K562 (cell line): Measurements from ENCODE around the gene ZNF195. TPM values are rescaled to one million over a fixed set of nuclear protein-coding genes. Genes with fewer than 3 reads are reported as not detected.
A peak's percentile ranks its signal among the peaks of the same experiment; 100 is the strongest.

Experiments
- ATAC-seq: fragments of 200-7000 bp; cut with Tn5 transposase; 3 replicates; pipeline ENCODE4 v1.9.1; 2020; ENCODE audit warnings: moderate library complexity
- BruUV-seq: library from RNA; stranded (reverse); fragments of 400-500 nt; replicated peaks from 2 replicates; lab custom pipeline; 2021; lab: Mats Ljungman, UMichigan
- CTCF ChIA-PET: fragments of 300-600 bp; formaldehyde crosslinking; extraction: SDS; loops from one replicate; lab custom pipeline; 2021; ENCODE audit warnings: low intra/inter-chr PET ratio; lab: Yijun Ruan, JAX
- POLR2A ChIA-PET: fragments of 300-600, 350-650 bp; sonication (Branson Sonifier 250); formaldehyde crosslinking; extraction: SDS; loops from one replicate; lab custom pipeline; 2021; ENCODE audit warnings: antibody characterized with exemption, inconsistent platforms; lab: Yijun Ruan, JAX
- DNase-seq, 4 experiments: peaks; one replicate each; pipeline versions ENCODE4 v3.0.0 to v3.0.0-alpha.2; 2011 to 2018; ENCODE audit warnings: low spot score in 3 of 4, mixed read lengths in 3 of 4; ENCODE audit errors: extremely low read depth in 1 of 4
- FAIRE-seq: peaks from 2 replicates; lab custom pipeline; 2011; peaks lifted over from hg19 to GRCh38; lab: Jason Lieb, UNC
- H2AFZ ChIP-seq: 2 replicates; pipeline ENCODE4 v1.6.0; 2011; ENCODE audit warnings: low read depth, low read length, control low read depth, inconsistent platforms
- H3K27ac ChIP-seq: fragments of 200-600 bp; 3 replicates; pipeline ENCODE4 v1.8.0; 2011; ENCODE audit warnings: low read depth, mild to moderate bottlenecking, control low read depth, inconsistent platforms, low read length, moderate library complexity, mixed read lengths; ENCODE audit errors: extremely low read depth
- H3K27me3 ChIP-seq, 2 experiments: fragments of 300-600 bp in 1 of 2; 2 replicates in 1 of 2; 3 replicates in 1 of 2; pipeline versions ENCODE4 v1.6.0 to v1.8.0; 2011; ENCODE audit warnings: inconsistent platforms in 2 of 2, low read length in 2 of 2, mild to moderate bottlenecking in 1 of 2, mixed read lengths in 1 of 2, moderate library complexity in 1 of 2; ENCODE audit not compliant: control insufficient read depth in 2 of 2, insufficient read depth in 2 of 2
- H3K36me3 ChIP-seq: fragments of 300-600 bp; 3 replicates; pipeline ENCODE4 v1.8.0; 2011; ENCODE audit warnings: mild to moderate bottlenecking, low read length, inconsistent platforms; ENCODE audit not compliant: control insufficient read depth, insufficient read depth
- H3K4me1 ChIP-seq, 2 experiments: fragments of 200-600 bp in 1 of 2; replicated peaks in 1 of 2; 2 replicates in 1 of 2; 3 replicates in 1 of 2; pipeline versions ENCODE4 v1.5.1 to v1.8.0; 2011; ENCODE audit warnings: inconsistent platforms in 2 of 2, low read length in 2 of 2, mild to moderate bottlenecking in 1 of 2, mixed read lengths in 1 of 2, moderate library complexity in 1 of 2; ENCODE audit not compliant: control insufficient read depth in 2 of 2, insufficient read depth in 2 of 2
- H3K4me2 ChIP-seq: 2 replicates; pipeline ENCODE4 v1.6.1; 2011; ENCODE audit warnings: low read length, control low read depth, inconsistent platforms, mixed read lengths; ENCODE audit not compliant: insufficient read depth
- H3K4me3 ChIP-seq: fragments of 200-600 bp; sonication (generic), shearing (Covaris generic); 2 replicates; pipeline ENCODE4 v1.5.1; 2016; ENCODE audit warnings: control low read depth, inconsistent platforms
- H3K79me2 ChIP-seq: fragments of 200-600 bp; 3 replicates; pipeline ENCODE4 v1.8.0; 2011; ENCODE audit warnings: low read length, inconsistent platforms; ENCODE audit not compliant: control insufficient read depth, insufficient read depth
- H3K9ac ChIP-seq, 2 experiments: 2 replicates each; pipeline versions ENCODE4 v1.6.0 to v1.6.1; 2011; ENCODE audit warnings: low read depth in 2 of 2, low read length in 2 of 2, control low read depth in 1 of 2, inconsistent platforms in 1 of 2, mild to moderate bottlenecking in 1 of 2, mixed read lengths in 1 of 2; ENCODE audit not compliant: insufficient read depth in 1 of 2
- H3K9me1 ChIP-seq: one replicate; pipeline ENCODE4 v1.6.0; 2011; ENCODE audit warnings: inconsistent platforms, mild to moderate bottlenecking, low read length, moderate library complexity; ENCODE audit not compliant: control insufficient read depth, insufficient read depth
- H3K9me3 ChIP-seq: replicated peaks from 2 replicates; pipeline ENCODE4 v1.5.1; 2011; ENCODE audit warnings: low read depth, low read length, inconsistent platforms; ENCODE audit not compliant: control insufficient read depth, insufficient read depth
- H4K20me1 ChIP-seq: replicated peaks from 2 replicates; pipeline ENCODE4 v1.6.1; 2011; ENCODE audit warnings: low read length, inconsistent platforms, mixed read lengths; ENCODE audit not compliant: control insufficient read depth, insufficient read depth
- ARNT ChIP-seq, 2 experiments: fragments of 450-650 bp; IDR thresholded peaks; 2 replicates each; pipeline ENCODE4 v1.6.1; 2016; ENCODE audit warnings: mild to moderate bottlenecking in 1 of 2
- CCNT2 ChIP-seq: IDR thresholded peaks from 2 replicates; pipeline ENCODE4 v1.6.1; 2011; ENCODE audit warnings: borderline replicate concordance, low read depth, mild to moderate bottlenecking, moderate library complexity, mixed read lengths, low read length; ENCODE audit not compliant: insufficient read length; ENCODE audit errors: extremely low read depth
- CHCHD3 ChIP-seq: fragments of 250-450 bp; sonication (Bioruptor Pico); IDR thresholded peaks from 2 replicates; pipeline ENCODE4 v2.1.2; 2022; ENCODE audit warnings: mild to moderate bottlenecking
- ETV6 ChIP-seq, 3 experiments: fragments of 150-350 bp in 1 of 3; sonication (generic) in 1 of 3; formaldehyde crosslinking in 1 of 3; IDR thresholded peaks; 2 replicates each; pipeline versions ENCODE4 v1.6.1 to v1.8.0; 2014 to 2022; ENCODE audit warnings: borderline replicate concordance in 2 of 3, low read depth in 2 of 3, antibody characterized with exemption in 1 of 3, low read length in 1 of 3, mild to moderate bottlenecking in 1 of 3, missing genetic modification reagents in 1 of 3
- MAFF ChIP-seq: IDR thresholded peaks from 2 replicates; pipeline ENCODE4 v1.6.1; 2012; ENCODE audit warnings: low read length, improper control_type of control experiment
- NBN ChIP-seq: fragments of 450-650 bp; IDR thresholded peaks from 2 replicates; pipeline ENCODE4 v1.6.1; 2016; ENCODE audit warnings: low read depth, mild to moderate bottlenecking
- NCOA6 ChIP-seq: fragments of 450-650 bp; IDR thresholded peaks from 2 replicates; pipeline ENCODE4 v1.6.1; 2017; ENCODE audit warnings: mild to moderate bottlenecking
- NRF1 ChIP-seq, 2 experiments: fragments of 450-650 bp; IDR thresholded peaks in 1 of 2; conservative IDR thresholded peaks in 1 of 2; 2 replicates each; pipeline ENCODE4 v1.6.1; 2014; ENCODE audit warnings: mild to moderate bottlenecking in 2 of 2
- POLR2H ChIP-seq: IDR thresholded peaks from 2 replicates; pipeline ENCODE4 v1.6.1; 2016; ENCODE audit warnings: missing genetic modification characterization, low read depth, mild to moderate bottlenecking, control low read depth, missing compliant biosample characterization, moderate library complexity
- RAD21 ChIP-seq, 2 experiments: fragments of 250-450 bp in 1 of 2; fragments of 450-650 bp in 1 of 2; sonication (Bioruptor Pico) in 1 of 2; formaldehyde crosslinking in 1 of 2; IDR thresholded peaks in 1 of 2; conservative IDR thresholded peaks in 1 of 2; 2 replicates each; pipeline versions ENCODE4 v1.4.0 to v1.8.0; 2020 to 2022; ENCODE audit warnings: mild to moderate bottlenecking in 2 of 2, moderate library complexity in 1 of 2
- SMAD2 ChIP-seq: fragments of 150-350 bp; IDR thresholded peaks from 2 replicates; pipeline ENCODE4 v1.6.1; 2014; ENCODE audit warnings: low read depth, mild to moderate bottlenecking, low read length
- SREBF2 ChIP-seq: sonication (generic); formaldehyde crosslinking; IDR thresholded peaks from 2 replicates; pipeline ENCODE4 v1.4.0; 2020; ENCODE audit warnings: mild to moderate bottlenecking, missing genetic modification reagents
- TAF15 ChIP-seq: fragments of 200-400 bp; formaldehyde crosslinking; IDR thresholded peaks from 2 replicates; pipeline ENCODE4 v1.6.1; 2017; ENCODE audit warnings: mild to moderate bottlenecking, low read depth, low read length, moderate library complexity
- TRIM24 ChIP-seq, 2 experiments: fragments of 450-650 bp; IDR thresholded peaks; 2 replicates each; pipeline ENCODE4 v1.6.1; 2016
- TRIM28 ChIP-seq: fragments of 450-650 bp; IDR thresholded peaks from 2 replicates; pipeline ENCODE4 v1.6.1; 2017
- XRCC5 ChIP-seq: fragments of 200-400 bp; formaldehyde crosslinking; IDR thresholded peaks from 2 replicates; pipeline ENCODE4 v1.6.1; 2017; ENCODE audit warnings: low read depth, mild to moderate bottlenecking, low read length
- ZFPM2 ChIP-seq: fragments of 250-450 bp; sonication (Bioruptor Pico); IDR thresholded peaks from 2 replicates; pipeline ENCODE4 v1.5.1; 2022; ENCODE audit warnings: mild to moderate bottlenecking
- ZFX ChIP-seq: sonication (generic); formaldehyde crosslinking; IDR thresholded peaks from 2 replicates; pipeline ENCODE4 v1.8.0; 2022; ENCODE audit warnings: mild to moderate bottlenecking, missing genetic modification reagents, moderate library complexity
- ZNF140 ChIP-seq: fragments of 250-450 bp; sonication (Bioruptor Pico); IDR thresholded peaks from 2 replicates; pipeline ENCODE4 v1.8.0; 2021; ENCODE audit warnings: moderate library complexity, mild to moderate bottlenecking, inconsistent platforms
- WGBS: fragments of 100-300 bp; shearing (Covaris generic); methylation state at CpG from one replicate; pipeline ENCODE4 v1.1.6; 2016; ENCODE audit warnings: low coverage, mixed read lengths; ENCODE audit not compliant: insufficient coverage; ENCODE audit errors: missing lambda C conversion rate; 5-methylcytosine and 5-hydroxymethylcytosine counted together
- in situ Hi-C: fragments of 300-500 bp; cut with MboI; formaldehyde crosslinking; loops from 4 replicates; pipeline ENCODE4 v1.15.0; 2018; ENCODE audit warnings: inconsistent platforms, mixed read lengths
- intact Hi-C: fragments of 100-400 bp; cut with micrococcal nuclease; formaldehyde crosslinking; loops from 2 replicates; pipeline ENCODE4 v1.14.2; 2022
- polyA plus RNA-seq, 8 experiments: library from polyadenylated mRNA; depleted of rRNA in 4 of 8; stranded (reverse) in 5 of 8; unstranded in 3 of 8; fragments of >200 nt; fragmentation: Nextera tagmentation in 2 of 8; fragmentation: Illumina TruSeq in 1 of 8; extraction: Ambion mirVana in 2 of 8; extraction: Trizol in 1 of 8; gene quantifications; 2 replicates each; pipeline versions ENCODE4 v1.2.1 to v1.2.3, GENCODE V29; 2011 to 2014; ENCODE audit warnings: inconsistent platforms in 1 of 8, missing spikeins in 1 of 8
- total RNA-seq, 7 experiments: library from RNA; depleted of rRNA in 6 of 7; stranded (reverse); fragments of >200 nt in 6 of 7; fragmentation: Illumina TruSeq in 2 of 7; extraction: Trizol in 2 of 7; gene quantifications; 2 replicates each; pipeline versions ENCODE4 v1.2.1 to v1.2.3, GENCODE V29; 2011 to 2021; ENCODE audit warnings: low replicate concordance in 1 of 7
- TF ChIP-seq, protein P1 (sequence below): fragments of 450-650 bp; IDR thresholded peaks from 2 replicates; pipeline ENCODE4 v1.6.1; 2014; ENCODE audit warnings: low read depth, mild to moderate bottlenecking, moderate library complexity, borderline replicate concordance
- TF ChIP-seq, protein P2 (sequence below): IDR thresholded peaks from 2 replicates; pipeline ENCODE4 v1.6.1; 2011; ENCODE audit warnings: borderline replicate concordance, low read depth, mild to moderate bottlenecking, moderate library complexity, low read length; ENCODE audit not compliant: insufficient read depth, poor library complexity, severe bottlenecking

ZNF195 gene
- total and polyA plus RNA-seq, 9 of the 15 experiments (the other 6 are each of a cell fraction or from before 2014, with no cell fraction given), result 42.1 to 75.5 (median 60.4) TPM

- 5% methylated on average over 4 of the region's 4 CpGs for WGBS
- Histone ChIP-seq H4K20me1 (no peaks in the 10 kb centered on the region), H3K4me2 (peak overlapping the region; percentile 67), H3K4me1 (peaks cover 2 to 34% of the 10 kb centered on the region in 2 experiments; a peak in 4 of 5 replicates), H3K27ac (peak overlapping the region; percentile 62), H3K9me1 (no peaks in the 10 kb centered on the region), H2AFZ (peak overlapping the region; percentile 79), H3K9me3 (no peaks in the 10 kb centered on the region), H3K9ac (0 out of 4 replicates have a peak overlapping the region, but pooled peaks of 1 of the 2 experiments have one; percentile 7), H3K4me3 (no peak overlapping the region), H3K36me3 (no peaks in the 10 kb centered on the region), H3K27me3 (no peaks in the 10 kb centered on the region), H3K79me2 (no peaks in the 10 kb centered on the region)
- ATAC-seq (peak; percentile 73), FAIRE-seq (peak; percentile 92), DNase-seq (peak; percentile 40 to 84 (median 56))
- POLR2A ChIA-PET, result interaction anchor here (0.9 to 1.0 kb wide), 3 partner anchors 39 to 237 kb away, joined by 3 to 5 read pairs (median 3); partner anchors contain the start of gene ZNF195
- in situ Hi-C loops (no loop called here), intact Hi-C loops (no loop called here)
- CTCF ChIA-PET, result no interaction called here
- no TSS peak for BruUV-seq
- no peak for TF ChIP-seq NCOA6
- no peak for TF ChIP-seq ZFPM2 (CRISPR knock-in tag)
- peak; percentile 83 to 86 for TF ChIP-seq NRF1 (conservative IDR thresholded peaks at IDR 0.05 in 1 of 2, IDR thresholded peaks at IDR 0.05 in 1 of 2)
- peak in 1 of 2 experiments; percentile 72; a peak in 2 of 4 replicates for TF ChIP-seq TRIM24 (IDR thresholded peaks at IDR 0.05)
- TF ChIP-seq TRIM28, result no peak
- no peak for TF ChIP-seq NBN
- TF ChIP-seq ZFX (CRISPR knock-in tag), result no peak
- TF ChIP-seq XRCC5, result no peak
- TF ChIP-seq ARNT (IDR thresholded peaks at IDR 0.05), result no peak
- no peak for TF ChIP-seq POLR2H
- TF ChIP-seq, protein P1, sequence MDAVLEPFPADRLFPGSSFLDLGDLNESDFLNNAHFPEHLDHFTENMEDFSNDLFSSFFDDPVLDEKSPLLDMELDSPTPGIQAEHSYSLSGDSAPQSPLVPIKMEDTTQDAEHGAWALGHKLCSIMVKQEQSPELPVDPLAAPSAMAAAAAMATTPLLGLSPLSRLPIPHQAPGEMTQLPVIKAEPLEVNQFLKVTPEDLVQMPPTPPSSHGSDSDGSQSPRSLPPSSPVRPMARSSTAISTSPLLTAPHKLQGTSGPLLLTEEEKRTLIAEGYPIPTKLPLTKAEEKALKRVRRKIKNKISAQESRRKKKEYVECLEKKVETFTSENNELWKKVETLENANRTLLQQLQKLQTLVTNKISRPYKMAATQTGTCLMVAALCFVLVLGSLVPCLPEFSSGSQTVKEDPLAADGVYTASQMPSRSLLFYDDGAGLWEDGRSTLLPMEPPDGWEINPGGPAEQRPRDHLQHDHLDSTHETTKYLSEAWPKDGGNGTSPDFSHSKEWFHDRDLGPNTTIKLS, result no peak
- TF ChIP-seq SREBF2, result no peak
- TF ChIP-seq MAFF, result no peak
- no peak for TF ChIP-seq CHCHD3 (CRISPR knock-in tag)
- TF ChIP-seq ZNF140 (CRISPR knock-in tag), result no peak
- TF ChIP-seq, protein P2, sequence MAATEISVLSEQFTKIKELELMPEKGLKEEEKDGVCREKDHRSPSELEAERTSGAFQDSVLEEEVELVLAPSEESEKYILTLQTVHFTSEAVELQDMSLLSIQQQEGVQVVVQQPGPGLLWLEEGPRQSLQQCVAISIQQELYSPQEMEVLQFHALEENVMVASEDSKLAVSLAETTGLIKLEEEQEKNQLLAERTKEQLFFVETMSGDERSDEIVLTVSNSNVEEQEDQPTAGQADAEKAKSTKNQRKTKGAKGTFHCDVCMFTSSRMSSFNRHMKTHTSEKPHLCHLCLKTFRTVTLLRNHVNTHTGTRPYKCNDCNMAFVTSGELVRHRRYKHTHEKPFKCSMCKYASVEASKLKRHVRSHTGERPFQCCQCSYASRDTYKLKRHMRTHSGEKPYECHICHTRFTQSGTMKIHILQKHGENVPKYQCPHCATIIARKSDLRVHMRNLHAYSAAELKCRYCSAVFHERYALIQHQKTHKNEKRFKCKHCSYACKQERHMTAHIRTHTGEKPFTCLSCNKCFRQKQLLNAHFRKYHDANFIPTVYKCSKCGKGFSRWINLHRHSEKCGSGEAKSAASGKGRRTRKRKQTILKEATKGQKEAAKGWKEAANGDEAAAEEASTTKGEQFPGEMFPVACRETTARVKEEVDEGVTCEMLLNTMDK, result no peak
- TF ChIP-seq TAF15, result no peak
- TF ChIP-seq CCNT2, result no peak
- no peak for TF ChIP-seq SMAD2
- no peak for TF ChIP-seq ETV6 (IDR thresholded peaks at IDR 0.05; ENCODE audit: borderline replicate concordance in 1 of 2, low read depth in 2 of 2, low read length in 1 of 2)
- TF ChIP-seq ETV6 (CRISPR knock-in tag; IDR thresholded peaks at IDR 0.05; ENCODE audit: borderline replicate concordance), result no peak
- peak in 1 of 2 experiments; percentile 14; a peak in 1 of 4 replicates for TF ChIP-seq RAD21 (CRISPR knock-in tag; conservative IDR thresholded peaks at IDR 0.05 in 1 of 2, IDR thresholded peaks at IDR 0.05 in 1 of 2)
Observed at GRCh38 chr11:3340025-3340424, 38.9 kb downstream of the ZNF195 start.
